HS-27A (cell line): ENCODE data around the gene MAPK8.
"Not testable (repeated sequence)": the region's sequence is repeated elsewhere in the genome, so short reads cannot be mapped to it uniquely, and the experiment has no call there.

Experiments used
- DNase-seq: peaks from one replicate; pipeline ENCODE4 v3.0.0-alpha.2; 2012; ENCODE audit warnings: low read depth, missing footprints

The MAPK8 gene

GRCh38 chr10:48306265-48306869, at the start of gene MAPK8:
Gene MAPK8 (plus strand): TSS chr10:48306677. CDS start chr10:48401661, 94,984 bp downstream.
- DNase-seq = peak; percentile 30

DNA sequence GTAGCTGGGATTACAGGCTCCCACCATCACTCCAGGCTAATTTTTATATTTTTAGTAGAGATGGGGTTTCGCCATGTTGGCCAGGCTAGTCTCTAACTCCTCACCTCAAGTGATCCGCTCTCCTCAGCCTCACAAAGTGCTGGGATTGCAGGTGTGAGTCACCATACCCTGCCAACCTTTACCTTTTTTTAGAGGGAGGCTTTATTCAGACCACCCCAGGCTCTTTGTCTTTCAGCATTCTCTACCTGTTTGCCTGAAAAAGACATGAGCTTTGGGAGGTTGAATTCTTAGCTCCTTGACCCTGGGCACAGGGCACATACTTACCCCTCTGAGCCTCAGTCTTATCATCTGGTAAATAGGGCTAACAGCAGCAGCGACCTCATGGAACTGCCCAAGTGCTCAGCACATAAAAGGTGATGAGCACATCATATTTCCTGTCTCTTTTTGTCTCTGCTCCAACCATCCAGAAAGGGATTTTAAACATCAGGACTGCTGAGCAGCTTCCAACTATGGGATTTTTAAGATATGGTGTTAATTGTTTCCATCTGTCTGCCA, 49.0 kb upstream of the MAPK8 start:
- DNase-seq = no peak

DNA sequence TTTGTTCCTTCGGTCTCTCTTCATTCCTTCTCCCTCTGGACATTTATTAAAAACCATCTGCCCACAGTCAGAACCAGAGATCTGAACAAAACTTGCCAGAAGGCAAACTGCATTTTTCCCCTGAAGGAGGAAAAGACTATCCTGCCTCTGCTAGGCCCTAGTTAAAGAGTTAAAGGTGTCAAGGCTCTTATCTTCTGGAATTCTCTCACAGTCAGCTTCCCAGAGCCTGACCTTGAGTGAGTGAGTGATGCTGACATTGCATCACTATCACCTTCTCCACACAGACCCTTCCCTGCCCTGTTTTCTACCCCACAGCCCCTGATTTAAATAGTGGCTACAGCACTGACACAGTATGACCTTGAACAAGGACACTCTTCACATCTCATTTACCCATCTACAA, 48.4 kb upstream of the MAPK8 start:
- DNase-seq = no peak

DNA sequence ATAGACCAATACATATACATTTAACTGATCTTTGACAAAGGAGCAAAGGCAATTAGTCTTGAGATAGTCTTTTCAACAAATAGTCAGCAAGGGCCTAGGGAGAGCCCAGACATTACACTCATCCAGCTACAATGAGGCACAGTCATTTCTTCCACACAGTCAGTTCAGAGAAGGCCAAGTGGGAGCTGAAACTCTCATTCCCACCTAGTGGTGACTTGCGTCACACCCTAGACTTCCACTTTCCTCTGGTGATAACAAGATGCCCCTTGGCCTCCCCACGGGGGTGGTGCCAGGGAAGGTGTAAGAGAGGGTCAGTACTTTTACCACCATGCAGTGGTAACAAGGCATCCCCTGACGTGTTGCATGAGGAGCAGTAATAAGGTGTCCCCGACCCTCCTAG, 39.9 kb upstream of the MAPK8 start:
- DNase-seq = no peak

- no peak for DNase-seq
These were observed 35.3 kb upstream of the MAPK8 start for GRCh38 chr10:48271047-48271730.

- no peak for DNase-seq
These were observed 33.8 kb upstream of the MAPK8 start for GRCh38 chr10:48272682-48273081.

DNA sequence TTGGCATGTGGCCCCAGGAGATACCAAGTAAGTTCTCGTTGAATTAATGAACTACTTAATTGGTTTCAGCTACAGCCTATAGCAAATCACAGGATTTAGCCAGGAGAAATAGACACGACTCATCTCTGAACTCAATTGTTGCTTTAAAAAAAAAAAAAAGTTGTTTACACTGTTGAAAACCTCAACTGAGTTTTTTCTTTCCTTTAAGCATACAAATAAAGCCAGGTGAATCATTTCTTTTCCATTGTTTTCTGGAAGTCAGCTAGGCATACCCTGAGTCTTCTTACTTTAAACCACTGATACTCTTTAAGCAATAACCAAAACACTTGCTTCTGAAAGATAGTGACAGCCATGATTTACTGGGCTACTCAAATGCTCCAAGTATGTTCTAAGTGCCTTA, 32.7 kb upstream of the MAPK8 start:
- DNase-seq = no peak

DNA sequence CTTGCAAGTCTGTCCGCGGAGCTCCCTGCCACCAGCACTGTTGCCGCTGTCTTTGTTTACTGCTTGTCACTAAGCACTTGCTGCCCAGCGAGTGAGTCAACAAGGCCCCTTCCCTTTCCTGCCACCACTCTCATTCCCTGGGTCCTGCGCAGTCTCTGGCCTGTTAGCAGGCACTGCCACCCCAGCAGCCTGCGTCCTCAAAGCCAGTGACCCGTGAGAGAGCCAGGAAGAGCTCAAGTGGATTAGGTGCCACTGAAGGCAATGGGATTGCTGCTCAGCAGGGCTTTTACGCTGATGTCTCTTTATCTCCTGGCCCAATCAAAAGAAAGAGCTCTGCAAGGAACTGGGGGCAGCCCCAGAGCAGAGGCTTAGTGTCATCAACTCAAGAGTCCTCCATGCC, 31.8 kb upstream of the MAPK8 start, which contains the start of gene FRMPD2:
Gene FRMPD2 (minus strand): TSS at position 61 of the 400 bp plus-strand sequence. CDS start 129 bp downstream, outside the sequence.
- DNase-seq = no peak

GRCh38 chr10:48277093-48277492, 29.4 kb upstream of the MAPK8 start:
- no peak for DNase-seq

- DNase-seq = no peak
These were observed 27.3 kb upstream of the MAPK8 start for GRCh38 chr10:48279081-48279751.

GRCh38 chr10:48281697-48282096, 24.8 kb upstream of the MAPK8 start:
- DNase-seq = not testable (repeated sequence)

DNA sequence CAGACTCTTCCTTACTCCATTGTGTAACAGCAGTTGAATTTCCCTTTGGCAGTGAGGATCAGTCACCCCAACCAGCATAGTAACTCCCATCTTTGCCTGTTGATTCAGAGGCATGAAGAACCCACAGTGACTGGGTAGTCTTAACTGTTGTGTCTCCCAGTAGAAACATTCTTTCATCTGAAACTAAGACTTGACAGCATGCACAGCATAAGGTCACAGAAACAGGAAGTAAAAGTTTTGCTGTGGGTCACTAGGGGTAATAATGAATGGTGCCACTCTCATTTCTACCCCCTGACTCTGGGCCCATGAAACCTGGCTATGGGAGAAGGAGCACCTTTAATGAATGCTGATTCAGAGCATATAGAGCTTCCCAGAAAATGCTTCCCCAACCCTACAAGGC, 23.6 kb upstream of the MAPK8 start:
- no peak for DNase-seq

DNA sequence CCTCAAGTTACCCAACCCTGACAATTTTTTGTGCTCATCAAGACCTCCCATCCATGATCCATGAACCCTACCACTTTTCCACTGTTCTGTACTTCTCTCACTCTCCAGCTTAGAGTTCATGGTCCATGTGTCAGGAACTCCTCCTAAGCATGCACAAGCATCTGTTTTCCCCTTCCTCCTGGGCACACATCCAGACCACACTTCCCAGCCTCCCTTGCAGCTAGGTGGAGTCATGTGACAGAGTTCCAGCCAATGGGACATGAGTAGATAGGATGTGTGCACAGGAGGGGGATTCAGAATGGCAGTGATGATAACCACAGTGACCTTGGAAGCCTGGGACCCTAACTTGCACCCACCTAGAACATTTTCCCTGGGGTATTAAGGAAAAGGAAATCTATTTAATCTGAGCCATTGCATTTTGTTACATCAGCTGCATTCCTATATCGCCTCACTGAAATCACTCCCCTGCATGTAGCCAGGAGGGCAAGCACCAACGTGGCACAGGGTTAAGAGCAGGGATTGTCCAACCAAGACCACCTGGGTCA, 22.4 kb upstream of the MAPK8 start:
- DNase-seq = no peak

DNA sequence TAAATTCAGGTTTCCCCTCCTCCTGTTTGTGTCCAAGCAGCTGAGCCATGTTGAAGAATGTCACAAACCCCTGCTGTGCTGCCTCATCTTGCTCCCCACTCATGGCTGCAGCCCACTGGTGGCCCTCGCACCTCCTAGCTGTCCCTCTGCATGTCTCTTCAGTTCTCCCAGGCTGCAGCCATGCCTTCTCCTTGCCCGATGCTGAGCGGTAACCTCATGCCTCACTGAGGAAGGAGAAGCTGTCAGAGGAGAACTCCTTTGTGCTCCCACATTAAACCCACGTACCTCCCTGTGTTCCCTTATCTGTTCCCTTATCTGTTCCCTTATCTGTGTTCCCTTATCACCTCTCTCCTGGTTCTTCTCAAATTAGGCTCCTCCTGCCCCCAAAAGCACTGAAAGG, 21.7 kb upstream of the MAPK8 start:
- DNase-seq = no peak

- DNase-seq = no peak
These were observed 20.8 kb upstream of the MAPK8 start for GRCh38 chr10:48285710-48286109.

GRCh38 chr10:48286356-48286755, 20.1 kb upstream of the MAPK8 start:
- no peak for DNase-seq

- DNase-seq = no peak
These were observed 18.8 kb upstream of the MAPK8 start for GRCh38 chr10:48287417-48288391.

DNA sequence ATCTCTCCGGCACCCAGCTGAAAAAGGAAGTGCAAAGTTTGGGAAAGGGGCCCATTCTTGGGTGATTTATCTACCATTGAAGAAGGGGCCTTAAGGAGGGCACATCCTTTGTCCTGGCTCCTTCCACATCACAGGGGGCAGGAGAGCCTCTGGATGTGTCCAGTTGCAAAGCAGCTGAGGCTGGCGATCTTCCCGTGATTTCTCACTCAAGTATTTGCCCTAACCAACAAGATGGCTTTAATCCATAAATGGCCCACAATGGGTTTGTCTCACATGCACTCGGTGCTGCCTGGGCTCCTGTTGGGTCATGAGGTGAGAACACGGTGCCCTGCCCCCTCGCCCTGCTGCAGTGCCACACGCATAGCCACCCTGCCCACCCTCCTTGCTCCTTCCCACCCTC, 17.8 kb upstream of the MAPK8 start:
- no peak for DNase-seq

DNA sequence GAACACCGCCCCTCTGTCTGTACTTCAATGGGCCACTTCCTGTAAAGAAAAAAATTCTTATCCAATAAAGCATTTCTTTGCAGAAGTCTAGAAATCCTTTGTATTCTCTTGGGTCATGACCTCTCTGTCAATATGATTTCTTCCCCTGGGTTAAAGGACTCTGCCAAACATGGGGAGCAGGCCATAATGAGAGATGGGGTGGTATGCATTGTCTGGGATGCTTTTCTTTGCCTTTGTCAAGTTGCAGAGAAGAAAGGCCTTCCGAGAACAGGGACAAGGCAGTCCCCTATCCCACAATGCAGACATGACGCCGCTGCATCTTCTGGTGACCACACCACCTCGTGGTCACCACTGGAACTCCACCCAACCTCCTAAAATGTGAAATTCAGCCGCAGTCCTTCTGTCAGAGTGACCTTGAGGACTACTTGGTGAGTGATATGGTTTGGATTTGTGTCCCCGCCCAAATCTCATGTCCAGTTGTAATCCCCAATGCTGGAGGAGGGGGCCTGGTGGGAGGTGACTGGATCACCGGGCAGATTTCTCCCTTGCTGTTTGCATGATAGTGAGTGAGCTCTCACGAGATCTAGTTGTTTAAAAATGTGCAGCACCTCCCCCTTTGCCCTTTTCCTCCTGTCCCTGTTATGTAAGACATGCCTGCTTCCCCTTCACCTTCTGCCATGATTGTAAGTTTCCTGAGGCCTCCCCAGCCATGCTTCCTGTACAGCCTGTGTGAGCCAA, 16.8 kb upstream of the MAPK8 start:
- DNase-seq = no peak

DNA sequence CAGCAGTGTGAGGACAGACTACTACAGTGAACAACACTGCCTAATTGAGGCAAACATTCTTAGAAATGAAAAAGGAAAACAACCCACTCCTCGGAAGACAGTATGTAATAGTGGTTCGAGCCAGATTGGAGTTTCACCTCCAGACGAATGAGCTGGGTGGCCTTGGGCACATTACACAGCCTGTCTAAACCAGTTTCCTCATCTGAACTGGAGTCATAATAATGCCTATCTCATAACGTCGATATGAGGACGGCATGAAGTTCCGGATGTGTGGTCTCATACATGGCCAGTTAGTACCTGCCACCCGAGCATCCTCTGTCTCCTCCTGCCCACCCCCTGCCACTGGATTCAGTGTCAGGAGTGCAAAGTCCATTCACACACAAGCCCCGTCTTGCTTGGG, 16.2 kb upstream of the MAPK8 start:
- DNase-seq = no peak

- no peak for DNase-seq
These were observed 15.3 kb upstream of the MAPK8 start for GRCh38 chr10:48291190-48291589.
